GM12878 (cell line): ENCODE measurements around the gene PPP1R27. TPM values are rescaled to one million over a fixed set of nuclear protein-coding genes. Genes with fewer than 3 reads are reported as not detected.

Source experiments
- ATAC-seq: fragments of 200-7000 bp; cut with Tn5 transposase; 3 replicates; pipeline ENCODE4 v1.9.1; 2020; ENCODE audit warnings: mild to moderate bottlenecking, moderate library complexity
- BruUV-seq: library from RNA; stranded (reverse); fragments of 400-500 nt; replicated peaks from 2 replicates; lab custom pipeline; 2021; lab: Mats Ljungman, UMichigan
- CTCF ChIA-PET: fragments of 300-600 bp; sonication (Branson Sonifier 250); formaldehyde crosslinking; extraction: SDS; loops from one replicate; lab custom pipeline; 2021; ENCODE audit warnings: inconsistent platforms; lab: Yijun Ruan, JAX
- POLR2A ChIA-PET: fragments of 350-600 bp; formaldehyde crosslinking; extraction: SDS; loops from one replicate; lab custom pipeline; 2021; ENCODE audit warnings: inconsistent platforms; lab: Charles Lee
- RAD21 ChIA-PET: fragments of 300-600 bp; sonication (Branson Sonifier 250); formaldehyde crosslinking; loops from one replicate; lab custom pipeline; 2023; ENCODE audit warnings: antibody characterized with exemption; ENCODE audit not compliant: unreplicated experiment; lab: Charles Lee
- SMC1A ChIA-PET: fragments of 300-600 bp; sonication (Branson Sonifier 250); formaldehyde crosslinking; loops from one replicate; lab custom pipeline; 2023; ENCODE audit not compliant: unreplicated experiment, uncharacterized antibody; lab: Charles Lee
- DNase-seq: peaks from one replicate; pipeline ENCODE4 v3.0.0-alpha.2; 2011; ENCODE audit warnings: low read depth, low spot score
- FAIRE-seq: peaks from 3 replicates; lab custom pipeline; 2011; peaks lifted over from hg19 to GRCh38; lab: Jason Lieb, UNC
- H2AFZ ChIP-seq: 2 replicates; pipeline ENCODE4 v1.6.0; 2011; ENCODE audit warnings: low read depth, low read length, control low read depth; ENCODE audit not compliant: control insufficient read depth
- H3K27ac ChIP-seq: 2 replicates; pipeline ENCODE4 v1.5.1; 2011; ENCODE audit warnings: control low read depth; ENCODE audit not compliant: control insufficient read depth, insufficient read depth
- H3K27me3 ChIP-seq, 2 experiments: replicated peaks in 1 of 2; 2 replicates each; pipeline versions ENCODE4 v1.6.0 to v1.6.1; 2011; ENCODE audit warnings: low read length in 1 of 2; ENCODE audit not compliant: control insufficient read depth in 2 of 2, insufficient read depth in 2 of 2
- H3K36me3 ChIP-seq, 2 experiments: 2 replicates each; pipeline ENCODE4 v1.5.1; 2011; ENCODE audit warnings: low read length in 1 of 2; ENCODE audit not compliant: control insufficient read depth in 2 of 2, insufficient read depth in 2 of 2
- H3K4me1 ChIP-seq: 2 replicates; pipeline ENCODE4 v1.6.1; 2011; ENCODE audit warnings: mild to moderate bottlenecking, low read length, moderate library complexity, mixed read lengths; ENCODE audit not compliant: control insufficient read depth, insufficient read depth
- H3K4me2 ChIP-seq: 2 replicates; pipeline ENCODE4 v1.6.0; 2011; ENCODE audit warnings: control low read depth; ENCODE audit not compliant: control insufficient read depth, insufficient read depth
- H3K4me3 ChIP-seq: fragments of 200-600 bp; sonication (generic); 2 replicates; pipeline ENCODE4 v1.5.1; 2016
- H3K79me2 ChIP-seq: 2 replicates; pipeline ENCODE4 v1.6.0; 2011; ENCODE audit warnings: low read length; ENCODE audit not compliant: control insufficient read depth, insufficient read depth
- H3K9ac ChIP-seq: 2 replicates; pipeline ENCODE4 v1.8.0; 2011; ENCODE audit warnings: low read length, control low read depth, mixed read lengths; ENCODE audit not compliant: control insufficient read depth, insufficient read depth
- H3K9me3 ChIP-seq: replicated peaks from 3 replicates; pipeline ENCODE4 v1.5.1; 2011; ENCODE audit warnings: mild to moderate bottlenecking, low read length; ENCODE audit not compliant: control insufficient read depth, insufficient read depth
- H4K20me1 ChIP-seq: 2 replicates; pipeline ENCODE4 v1.6.0; 2011; ENCODE audit not compliant: control insufficient read depth, insufficient read depth
- E2F8 ChIP-seq: fragments of 450-650 bp; IDR thresholded peaks from 2 replicates; pipeline ENCODE4 v1.6.1; 2018; ENCODE audit warnings: mild to moderate bottlenecking, low read depth, moderate library complexity; ENCODE audit not compliant: partially characterized antibody
- KLF5 ChIP-seq: fragments of 450-650 bp; IDR thresholded peaks from 2 replicates; pipeline ENCODE4 v1.6.1; 2014; ENCODE audit warnings: mild to moderate bottlenecking; ENCODE audit not compliant: partially characterized antibody
- POLR2A ChIP-seq: IDR thresholded peaks from 2 replicates; pipeline ENCODE4 v1.6.1; 2011; ENCODE audit warnings: low read depth, mild to moderate bottlenecking, low read length
- POU2F2 ChIP-seq: IDR thresholded peaks from 3 replicates; pipeline ENCODE4 v1.6.1; 2011; ENCODE audit warnings: low read depth, mild to moderate bottlenecking, low read length, borderline replicate concordance
- WGBS: methylation state at CpG from one replicate; pipeline ENCODE4 v1.1.6; 2016; ENCODE audit warnings: low lambda C conversion rate; ENCODE audit not compliant: insufficient replicate concordance, insufficient coverage; ENCODE audit errors: missing lambda C conversion rate; 5-methylcytosine and 5-hydroxymethylcytosine counted together
- in situ Hi-C: fragments of 300-500 bp; cut with MboI; formaldehyde crosslinking; loops from 9 replicates; pipeline ENCODE4 v1.14.3; 2018; ENCODE audit warnings: mixed read lengths
- intact Hi-C: fragments of 100-400 bp; cut with micrococcal nuclease; formaldehyde crosslinking; loops from one replicate; pipeline ENCODE4 v1.14.2; 2022; ENCODE audit not compliant: unreplicated experiment
- polyA plus RNA-seq, 11 experiments: library from polyadenylated mRNA; depleted of rRNA in 4 of 11; unstranded in 6 of 11; stranded (reverse) in 5 of 11; fragments of >200 nt; fragmentation: Nextera tagmentation in 4 of 11; fragmentation: Illumina TruSeq in 1 of 11; extraction: Ambion mirVana in 4 of 11; extraction: Trizol in 1 of 11; gene quantifications; 1 replicate in 1 of 11; 2 replicates in 10 of 11; pipeline versions ENCODE4 v1.2.1 to v1.2.3, GENCODE V29; 2011 to 2016; ENCODE audit warnings: inconsistent platforms in 2 of 11, missing spikeins in 2 of 11, low read depth in 1 of 11
- total RNA-seq, 4 experiments: library from RNA; depleted of rRNA in 3 of 4; stranded (reverse); fragments of >200 nt in 3 of 4; fragmentation: Illumina TruSeq in 1 of 4; extraction: Trizol in 1 of 4; gene quantifications; 2 replicates each; pipeline versions ENCODE4 v1.2.1 to v1.2.3, GENCODE V29; 2013 to 2021

The PPP1R27 gene
- total and polyA plus RNA-seq, 10 of the 15 experiments (the other 5 are each of a cell fraction or from before 2014, with no cell fraction given), result 0.17 to 1.6 (median 0.49) TPM; not detected in 3

GRCh38 chr17:81854974-81855774, 20.3 kb upstream of the PPP1R27 start (continued):
- TF ChIP-seq E2F8 (no peak), POU2F2 (no peak)

DNA sequence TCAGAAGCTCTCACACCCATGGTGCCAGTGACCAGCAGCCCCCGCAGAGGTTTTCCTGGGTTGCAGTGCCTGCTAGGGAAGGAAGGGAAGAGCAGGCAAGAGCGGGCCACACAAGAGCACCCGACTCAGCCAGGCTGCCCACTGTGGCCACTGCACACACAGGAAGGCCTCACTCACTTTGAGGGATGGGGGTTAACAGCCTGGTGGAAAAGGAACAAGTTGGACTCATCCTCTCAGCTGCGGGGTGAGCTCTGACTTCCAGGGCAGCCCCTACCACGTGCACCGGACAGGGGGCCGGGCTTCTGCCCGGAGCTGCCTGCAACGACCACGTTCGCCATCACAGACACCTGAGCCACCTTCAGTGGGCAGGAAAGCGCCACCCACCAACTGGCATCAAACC, 17.4 kb upstream of the PPP1R27 start:
- no TSS peak for BruUV-seq
- Histone ChIP-seq H3K27me3 (no peaks in the 10 kb centered on the region), H4K20me1 (no peaks in the 10 kb centered on the region), H3K9me3 (no peaks in the 10 kb centered on the region), H3K36me3 (peaks cover 29 to 31% of the 10 kb centered on the region in 2 experiments), H3K4me2 (no peak overlapping the region), H3K4me3 (no peak overlapping the region), H3K27ac (no peak overlapping the region), H3K9ac (no peak overlapping the region), H3K4me1 (no peaks in the 10 kb centered on the region; the same call in 1 of the 2 replicates), H3K79me2 (peaks cover 5% of the 10 kb centered on the region), H2AFZ (no peak overlapping the region)
- peak; percentile 45 for TF ChIP-seq POLR2A
- TF ChIP-seq KLF5, result no peak
- in situ Hi-C loops (no loop called here), intact Hi-C loops (no loop called here)
- ATAC-seq (no peak), DNase-seq (no peak), FAIRE-seq (no peak)
- RAD21 ChIA-PET, result no interaction called here
- POLR2A ChIA-PET, result interaction anchor here (1.2 kb wide), 1 partner anchor 15 kb away, joined by 3 read pairs; no protein-coding TSS in a partner anchor
- CTCF ChIA-PET, result no interaction called here
- 99% methylated on average over 12 of the region's 12 CpGs for WGBS
- SMC1A ChIA-PET, result no interaction called here
